DMS 273 treated with DMSO at 0.1 percent for 48 hours (cell line): Measurements from ENCODE around the gene NDUFS5.
"Not testable (repeated sequence)": the region's sequence is repeated elsewhere in the genome, so short reads cannot be mapped to it uniquely, and the experiment has no call there.

Experiments used
- DNase-seq: peaks from one replicate; lab custom pipeline; 2025; lab: John Stamatoyannopoulos, UW

NDUFS5 gene

GRCh38 chr1:39063775-39064174 lies 37.6 kb downstream of the NDUFS5 start:
- DNase-seq, result no peak

GRCh38 chr1:39065542-39065941 lies 39.4 kb downstream of the NDUFS5 start:
- DNase-seq, result no peak

- not testable (repeated sequence) for DNase-seq
Measured at GRCh38 chr1:39068227-39068626, 42.1 kb downstream of the NDUFS5 start.

- DNase-seq, result not testable (repeated sequence)
Measured at GRCh38 chr1:39071557-39071956, 45.4 kb downstream of the NDUFS5 start.

GRCh38 chr1:39076127-39076798 lies 50.1 kb downstream of the NDUFS5 start:
- no peak for DNase-seq

GRCh38 chr1:39076799-39077148 lies 50.6 kb downstream of the NDUFS5 start:
- no peak for DNase-seq

GRCh38 chr1:39080269-39080826 lies 54.2 kb downstream of the NDUFS5 start:
- no peak for DNase-seq

GRCh38 chr1:39080831-39081270 lies 54.7 kb downstream of the NDUFS5 start:
- no peak for DNase-seq

- no peak for DNase-seq
Measured at GRCh38 chr1:39081271-39082009, 55.3 kb downstream of the NDUFS5 start.

- DNase-seq, result no peak
Measured at GRCh38 chr1:39082010-39082799, 56.1 kb downstream of the NDUFS5 start.

GRCh38 chr1:39082811-39083576 lies 56.8 kb downstream of the NDUFS5 start:
- no peak for DNase-seq

- no peak for DNase-seq
Measured at GRCh38 chr1:39084191-39084590, 58.0 kb downstream of the NDUFS5 start.
